ENCODE data around the gene ZFAND4. TPM values are rescaled to one million over a fixed set of nuclear protein-coding genes. Genes with fewer than 3 reads are reported as not detected.
"Not testable (repeated sequence)": the region's sequence is repeated elsewhere in the genome, so short reads cannot be mapped to it uniquely, and the experiment has no call there.

Gene ZFAND4
- total and polyA plus RNA-seq, 2 donors (not counting 3 experiments of a cell fraction or from before 2014, with no cell fraction given) = 1.5 to 7.8 TPM

GRCh38 chr10:45575966-45576597, 96.5 kb downstream of the ZFAND4 start:
- no peak for FAIRE-seq
- Histone ChIP-seq H3K36me3 (ENCODE audit: control insufficient read depth in 2 of 2, extremely low read depth in 1 of 2, insufficient read depth in 2 of 2, low read length in 2 of 2) (no peaks in the 10 kb centered on the region), H3K9me3 (replicated peaks; ENCODE audit: control insufficient read depth, insufficient read depth, low read length) (no peaks in the 10 kb centered on the region), H2AFZ (ENCODE audit: low read depth, low read length) (no peak overlapping the region), H3K9me1 (replicated peaks; ENCODE audit: control insufficient read depth, extremely low read depth, insufficient read depth, low read length) (no peaks in the 10 kb centered on the region), H4K20me1 (replicated peaks; ENCODE audit: control insufficient read depth, extremely low read depth, insufficient read depth, low read length) (no peaks in the 10 kb centered on the region), H3K9ac (replicated peaks; ENCODE audit: extremely low read depth, insufficient read depth, low read length) (no peak overlapping the region), H3K4me3 (replicated peaks in 1 of 3; ENCODE audit: insufficient read depth in 1 of 3, low read depth in 1 of 3, low read length in 3 of 3) (no peak overlapping the region), H3K4me1 (ENCODE audit: control insufficient read depth, extremely low read depth, insufficient read depth, low read length) (no peaks in the 10 kb centered on the region), H3K27me3 (ENCODE audit: control insufficient read depth in 2 of 2, insufficient read depth in 2 of 2, low read length in 2 of 2) (no peaks in the 10 kb centered on the region), H3K4me2 (ENCODE audit: insufficient read depth, low read length) (no peak overlapping the region), H3K79me2 (ENCODE audit: control insufficient read depth, insufficient read depth, low read length) (no peaks in the 10 kb centered on the region), H3K27ac (ENCODE audit: insufficient read depth, low read depth, low read length) (no peak overlapping the region)
- ChIA-PET CTCF (no interaction called here), POLR2A (no interaction called here)
- no peak for DNase-seq (ENCODE audit: low read depth, low spot score)
- dilution Hi-C loops (cut with MboI; ENCODE audit: extremely low pct_ligation_motif_present, low sequenced_read_pairs) (no loop called here), intact Hi-C loops (cut with micrococcal nuclease) (no loop called here)
- no TSS peak for BruUV-seq (replicated peaks)
- TF ChIP-seq FOS (IDR thresholded peaks at IDR 0.05; ENCODE audit: borderline replicate concordance, insufficient read depth, low read length) = no peak
- no peak for TF ChIP-seq MYC (IDR thresholded peaks at IDR 0.05; ENCODE audit: low read depth, low read length)
- TF ChIP-seq, protein P1, sequence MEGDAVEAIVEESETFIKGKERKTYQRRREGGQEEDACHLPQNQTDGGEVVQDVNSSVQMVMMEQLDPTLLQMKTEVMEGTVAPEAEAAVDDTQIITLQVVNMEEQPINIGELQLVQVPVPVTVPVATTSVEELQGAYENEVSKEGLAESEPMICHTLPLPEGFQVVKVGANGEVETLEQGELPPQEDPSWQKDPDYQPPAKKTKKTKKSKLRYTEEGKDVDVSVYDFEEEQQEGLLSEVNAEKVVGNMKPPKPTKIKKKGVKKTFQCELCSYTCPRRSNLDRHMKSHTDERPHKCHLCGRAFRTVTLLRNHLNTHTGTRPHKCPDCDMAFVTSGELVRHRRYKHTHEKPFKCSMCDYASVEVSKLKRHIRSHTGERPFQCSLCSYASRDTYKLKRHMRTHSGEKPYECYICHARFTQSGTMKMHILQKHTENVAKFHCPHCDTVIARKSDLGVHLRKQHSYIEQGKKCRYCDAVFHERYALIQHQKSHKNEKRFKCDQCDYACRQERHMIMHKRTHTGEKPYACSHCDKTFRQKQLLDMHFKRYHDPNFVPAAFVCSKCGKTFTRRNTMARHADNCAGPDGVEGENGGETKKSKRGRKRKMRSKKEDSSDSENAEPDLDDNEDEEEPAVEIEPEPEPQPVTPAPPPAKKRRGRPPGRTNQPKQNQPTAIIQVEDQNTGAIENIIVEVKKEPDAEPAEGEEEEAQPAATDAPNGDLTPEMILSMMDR (IDR thresholded peaks at IDR 0.05; ENCODE audit: extremely low read depth in 1 of 2, insufficient read depth in 1 of 2, low read depth in 1 of 2, low read length in 2 of 2) = no peak
- TF ChIP-seq, protein P2, sequence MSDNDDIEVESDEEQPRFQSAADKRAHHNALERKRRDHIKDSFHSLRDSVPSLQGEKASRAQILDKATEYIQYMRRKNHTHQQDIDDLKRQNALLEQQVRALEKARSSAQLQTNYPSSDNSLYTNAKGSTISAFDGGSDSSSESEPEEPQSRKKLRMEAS (IDR thresholded peaks at IDR 0.05; ENCODE audit: insufficient read depth, insufficient read length) = no peak
- TF ChIP-seq EZH2 (IDR thresholded peaks at IDR 0.05; ENCODE audit: borderline replicate concordance, low read depth, low read length, severe bottlenecking) = no peak
- no peak for TF ChIP-seq POLR2A (IDR thresholded peaks at IDR 0.05; ENCODE audit: low read depth, low read length)
- TF ChIP-seq GATA2 (IDR thresholded peaks at IDR 0.05; ENCODE audit: insufficient read depth, insufficient read length, low read depth, low read length) = no peak
- no peak for TF ChIP-seq JUN (IDR thresholded peaks at IDR 0.05; ENCODE audit: borderline replicate concordance, insufficient read depth, insufficient read length, low read depth)
- no peak for TF ChIP-seq POLR2AphosphoS5 (IDR thresholded peaks at IDR 0.05; ENCODE audit: insufficient read depth, low read depth, low read length)

DNA sequence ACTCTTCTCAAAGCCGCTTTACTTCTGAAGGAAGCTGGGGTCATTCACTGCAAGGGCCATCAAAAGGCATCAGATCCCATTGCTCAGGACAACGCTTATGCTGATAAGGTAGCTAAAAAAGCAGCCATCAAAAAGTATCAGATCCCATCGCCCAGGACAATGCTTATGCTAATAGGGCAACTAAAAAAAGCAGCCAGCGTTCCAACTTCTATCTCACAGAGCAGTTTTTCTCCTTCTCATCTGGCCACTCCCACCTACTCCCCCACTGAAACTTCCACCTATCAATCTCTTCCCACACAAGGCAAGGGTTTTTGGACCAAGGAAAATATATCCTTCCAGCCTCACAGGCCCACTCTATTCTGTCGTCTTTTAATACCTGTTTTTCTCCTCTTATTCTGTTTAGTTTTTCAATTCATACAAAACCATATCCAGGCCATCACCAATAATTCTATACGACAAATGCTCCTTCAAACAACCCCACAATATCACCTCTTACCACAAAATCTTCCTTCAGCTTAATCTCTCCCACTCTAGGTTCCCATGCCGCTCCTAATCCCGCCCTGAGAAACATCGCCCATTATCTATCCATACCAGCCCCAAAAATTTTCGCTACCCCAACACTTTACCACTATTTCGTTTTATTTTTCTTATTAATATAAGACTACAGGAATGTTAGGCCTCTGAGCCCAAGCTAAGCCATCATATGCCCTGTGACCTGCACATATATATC, 97.4 kb downstream of the ZFAND4 start:
- H3K27ac ChIP-seq (ENCODE audit: insufficient read depth, low read depth, low read length); H3K4me3 ChIP-seq (replicated peaks in 1 of 3; ENCODE audit: insufficient read depth in 1 of 3, low read depth in 1 of 3, low read length in 3 of 3); intact Hi-C loops (cut with micrococcal nuclease); H3K79me2 ChIP-seq (ENCODE audit: control insufficient read depth, insufficient read depth, low read length); BruUV-seq (replicated peaks); DNase-seq (ENCODE audit: low read depth, low spot score); H3K27me3 ChIP-seq (ENCODE audit: control insufficient read depth in 2 of 2, insufficient read depth in 2 of 2, low read length in 2 of 2); CTCF ChIA-PET; H3K9me1 ChIP-seq (replicated peaks; ENCODE audit: control insufficient read depth, extremely low read depth, insufficient read depth, low read length); H4K20me1 ChIP-seq (replicated peaks; ENCODE audit: control insufficient read depth, extremely low read depth, insufficient read depth, low read length); H3K36me3 ChIP-seq (ENCODE audit: control insufficient read depth in 2 of 2, extremely low read depth in 1 of 2, insufficient read depth in 2 of 2, low read length in 2 of 2); H3K4me2 ChIP-seq (ENCODE audit: insufficient read depth, low read length); POLR2A ChIA-PET; H2AFZ ChIP-seq (ENCODE audit: low read depth, low read length); dilution Hi-C loops (cut with MboI; ENCODE audit: extremely low pct_ligation_motif_present, low sequenced_read_pairs); H3K4me1 ChIP-seq (ENCODE audit: control insufficient read depth, extremely low read depth, insufficient read depth, low read length); H3K9me3 ChIP-seq (replicated peaks; ENCODE audit: control insufficient read depth, insufficient read depth, low read length); FAIRE-seq; H3K9ac ChIP-seq (replicated peaks; ENCODE audit: extremely low read depth, insufficient read depth, low read length): not testable (repeated sequence)
